Measurements from ENCODE around the gene SORBS1.

GRCh38 chr10:95457319-95457886 lies 103.8 kb downstream of the SORBS1 start:
- no peak for TF ChIP-seq CTCF (conservative IDR thresholded peaks at IDR 0.05; ENCODE audit: low read depth, low read length)
- TF ChIP-seq EZH2 (IDR thresholded peaks at IDR 0.05; ENCODE audit: borderline replicate concordance, low read depth, low read length, poor library complexity, severe bottlenecking): no peak

Measured in A673 (cell line).